GM18951 (cell line): Measurements from ENCODE around the gene DPY19L3.
A peak's percentile ranks its signal among the peaks of the same experiment; 100 is the strongest.
"Not testable (repeated sequence)": the region's sequence is repeated elsewhere in the genome, so short reads cannot be mapped to it uniquely, and the experiment has no call there.

Experiments used
- POLR2A ChIP-seq: IDR thresholded peaks from 4 replicates; pipeline ENCODE4 v1.6.1; 2011; ENCODE audit warnings: mild to moderate bottlenecking; ENCODE audit not compliant: insufficient read length, insufficient read depth; ENCODE audit errors: extremely low read depth
- in situ Hi-C: fragments of 300-500 bp; cut with MboI; formaldehyde crosslinking; loops from one replicate; pipeline ENCODE4 v1.12.0; 2022; ENCODE audit warnings: low sequenced_read_pairs, mixed read lengths, inconsistent platforms; ENCODE audit not compliant: unreplicated experiment

The DPY19L3 gene

GRCh38 chr19:32406161-32407003 is 812 bp downstream of the DPY19L3 start:
- TF ChIP-seq POLR2A: peak; percentile 50
- in situ Hi-C loops: no loop called here

- no peak for TF ChIP-seq POLR2A
- in situ Hi-C loops: no loop called here
Observed at GRCh38 chr19:32407004-32407992, 1.7 kb downstream of the DPY19L3 start.

GRCh38 chr19:32415246-32415645 is 9.7 kb downstream of the DPY19L3 start:
- in situ Hi-C loops: no loop called here
- no peak for TF ChIP-seq POLR2A

GRCh38 chr19:32415669-32416068 is 10.1 kb downstream of the DPY19L3 start:
- no peak for TF ChIP-seq POLR2A
- in situ Hi-C loops: no loop called here

- in situ Hi-C loops: no loop called here
Observed at GRCh38 chr19:32416749-32417456, 11.3 kb downstream of the DPY19L3 start.

GRCh38 chr19:32418155-32418554 is 12.6 kb downstream of the DPY19L3 start:
- in situ Hi-C loops: no loop called here
- no peak for TF ChIP-seq POLR2A

More at GRCh38 chr19:32416749-32417456, 11.3 kb downstream of the DPY19L3 start:
- TF ChIP-seq POLR2A: no peak

- in situ Hi-C loops: no loop called here
- TF ChIP-seq POLR2A: no peak
Observed at GRCh38 chr19:32421589-32422361, 16.2 kb downstream of the DPY19L3 start.

- in situ Hi-C loops: no loop called here
- TF ChIP-seq POLR2A: no peak
Observed at GRCh38 chr19:32422435-32422834, 16.9 kb downstream of the DPY19L3 start.

GRCh38 chr19:32423944-32424343 is 18.4 kb downstream of the DPY19L3 start:
- in situ Hi-C loops: not testable (repeated sequence)

GRCh38 chr19:32427536-32427935 is 22.0 kb downstream of the DPY19L3 start:
- in situ Hi-C loops: no loop called here
- TF ChIP-seq POLR2A: no peak

- in situ Hi-C loops: no loop called here
- TF ChIP-seq POLR2A: no peak
Observed at GRCh38 chr19:32436692-32437091, 31.1 kb downstream of the DPY19L3 start.

- no peak for TF ChIP-seq POLR2A
- in situ Hi-C loops: no loop called here
Observed at GRCh38 chr19:32437096-32437495, 31.5 kb downstream of the DPY19L3 start.

GRCh38 chr19:32438751-32439150 is 33.2 kb downstream of the DPY19L3 start:
- no peak for TF ChIP-seq POLR2A
- in situ Hi-C loops: no loop called here

GRCh38 chr19:32442650-32443049 is 37.1 kb downstream of the DPY19L3 start:
- no peak for TF ChIP-seq POLR2A
- in situ Hi-C loops: no loop called here

- in situ Hi-C loops: not testable (repeated sequence)
Observed at GRCh38 chr19:32447534-32447933, 42.0 kb downstream of the DPY19L3 start.
